ENCODE results near the gene KIF4A. TPM values are rescaled to one million over a fixed set of nuclear protein-coding genes. Genes with fewer than 3 reads are reported as not detected.

The KIF4A gene
- total RNA-seq, 3 donors from 2014 or later (not counting 1 experiment from before 2014, with no cell fraction given), result 0.53 to 1.3 (median 0.79) TPM

GRCh38 chrX:70424801-70425200 lies 134.9 kb downstream of the KIF4A start:
- H3K4me1 Mint-ChIP-seq, result no peaks in the 10 kb centered on the region
- 83% methylated on average over 3 of the region's 10 CpGs for WGBS (ENCODE audit: insufficient coverage)
- Histone ChIP-seq H3K36me3 (ENCODE audit: control insufficient read depth, insufficient read depth, low read length) (no peaks in the 10 kb centered on the region), H3K27ac (ENCODE audit: low read length) (no peak overlapping the region), H3K4me3 (ENCODE audit: low read length) (no peak overlapping the region), H3K9me3 (ENCODE audit: control insufficient read depth, insufficient read depth, low read length) (no peaks in the 10 kb centered on the region), H3K4me1 (ENCODE audit: control insufficient read depth, insufficient read depth, low read length) (no peaks in the 10 kb centered on the region), H3K27me3 (ENCODE audit: control insufficient read depth, insufficient read depth, low read length) (no peaks in the 10 kb centered on the region)
- no peaks in the 10 kb centered on the region for H3K9me3 Mint-ChIP-seq
- no peak overlapping the region for H3K4me3 Mint-ChIP-seq
- ATAC-seq, result no peak
- H3K36me3 Mint-ChIP-seq, result no peaks in the 10 kb centered on the region
- intact Hi-C loops (cut with micrococcal nuclease), result no loop called here
- TF ChIP-seq CTCF (IDR thresholded peaks at IDR 0.05), result no peak
- no peak overlapping the region for H3K27ac Mint-ChIP-seq
- no peaks in the 10 kb centered on the region for H3K27me3 Mint-ChIP-seq (ENCODE audit: low read depth in 2 of 2)
- DNase-seq, result no peak

- Histone ChIP-seq H3K27ac (ENCODE audit: low read length) (no peak overlapping the region), H3K27me3 (ENCODE audit: control insufficient read depth, insufficient read depth, low read length) (no peaks in the 10 kb centered on the region), H3K36me3 (ENCODE audit: control insufficient read depth, insufficient read depth, low read length) (no peaks in the 10 kb centered on the region), H3K4me3 (ENCODE audit: low read length) (no peak overlapping the region), H3K4me1 (ENCODE audit: control insufficient read depth, insufficient read depth, low read length) (no peaks in the 10 kb centered on the region), H3K9me3 (ENCODE audit: control insufficient read depth, insufficient read depth, low read length) (no peaks in the 10 kb centered on the region)
- intact Hi-C loops (cut with micrococcal nuclease), result no loop called here
- Mint-ChIP-seq H3K4me1 (no peaks in the 10 kb centered on the region), H3K36me3 (no peaks in the 10 kb centered on the region), H3K9me3 (no peaks in the 10 kb centered on the region), H3K4me3 (no peak overlapping the region), H3K27ac (no peak overlapping the region), H3K27me3 (ENCODE audit: low read depth in 2 of 2) (no peaks in the 10 kb centered on the region)
- 99% methylated on average over 11 of the region's 15 CpGs for WGBS (ENCODE audit: insufficient coverage)
- TF ChIP-seq CTCF (IDR thresholded peaks at IDR 0.05), result no peak
- DNase-seq (no peak), ATAC-seq (no peak)
Observed at GRCh38 chrX:70426286-70427278, 136.7 kb downstream of the KIF4A start.

GRCh38 chrX:70427365-70427764 lies 137.5 kb downstream of the KIF4A start:
- Histone ChIP-seq H3K36me3 (ENCODE audit: control insufficient read depth, insufficient read depth, low read length) (no peaks in the 10 kb centered on the region), H3K27ac (ENCODE audit: low read length) (no peak overlapping the region), H3K27me3 (ENCODE audit: control insufficient read depth, insufficient read depth, low read length) (no peaks in the 10 kb centered on the region), H3K4me1 (ENCODE audit: control insufficient read depth, insufficient read depth, low read length) (no peaks in the 10 kb centered on the region), H3K4me3 (ENCODE audit: low read length) (no peak overlapping the region), H3K9me3 (ENCODE audit: control insufficient read depth, insufficient read depth, low read length) (no peaks in the 10 kb centered on the region)
- H3K27ac Mint-ChIP-seq, result no peak overlapping the region
- WGBS (ENCODE audit: insufficient coverage), result 66% methylated on average over 2 of the region's 2 CpGs
- no peak for DNase-seq
- no peaks in the 10 kb centered on the region for H3K9me3 Mint-ChIP-seq
- TF ChIP-seq CTCF (IDR thresholded peaks at IDR 0.05), result no peak
- no peaks in the 10 kb centered on the region for H3K4me1 Mint-ChIP-seq
- no peak overlapping the region for H3K4me3 Mint-ChIP-seq
- intact Hi-C loops (cut with micrococcal nuclease), result no loop called here
- H3K36me3 Mint-ChIP-seq, result no peaks in the 10 kb centered on the region
- H3K27me3 Mint-ChIP-seq (ENCODE audit: low read depth in 2 of 2), result no peaks in the 10 kb centered on the region
- ATAC-seq, result no peak

Measured in natural killer cell (primary cell).